Pancreas (tissue), 10 donors: ENCODE results near the gene EIF1B. TPM values are rescaled to one million over a fixed set of nuclear protein-coding genes. Genes with fewer than 3 reads are reported as not detected.

Source experiments
- ATAC-seq, 4 donors: fragments of 200-7000 bp; cut with Tn5 transposase; one replicate each; pipeline versions ENCODE4 v1.8.0 to v1.9.1; 2020; ENCODE audit warnings: mild to moderate bottlenecking in 4 of 4, moderate library complexity in 4 of 4
- DNase-seq, 6 donors: peaks; one replicate each; pipeline ENCODE4 v3.0.0-alpha.2; 2020
- FAIRE-seq: peaks from 2 replicates; lab custom pipeline; 2012; peaks lifted over from hg19 to GRCh38; lab: Jason Lieb, UNC
- H3K27ac ChIP-seq, 4 donors: fragments of 200-600 bp; sonication (generic); 1 replicate in 3 of 4; 2 replicates in 1 of 4; pipeline versions ENCODE4 v1.5.0 to v1.8.0; 2020
- H3K27me3 ChIP-seq, 4 donors: fragments of 200-600 bp; one replicate each; pipeline ENCODE4 v1.8.0; 2021
- H3K36me3 ChIP-seq, 3 donors: fragments of 200-600 bp; sonication (generic) in 1 of 3; one replicate each; pipeline versions ENCODE4 v1.5.0 to v1.8.0; 2020 to 2021
- H3K4me1 ChIP-seq, 3 donors: fragments of 200-600 bp; one replicate each; pipeline ENCODE4 v1.8.0; 2021
- H3K4me3 ChIP-seq, 4 donors: fragments of 200-600 bp; sonication (generic) in 2 of 4; one replicate each; pipeline versions ENCODE4 v1.5.0 to v1.8.0; 2020 to 2021
- H3K9me3 ChIP-seq, 4 donors: fragments of 200-600 bp; one replicate each; pipeline ENCODE4 v1.8.0; 2021
- CTCF ChIP-seq, 4 donors: fragments of 200-600 bp; sonication (generic) in 3 of 4; IDR thresholded peaks; one replicate each; pipeline versions ENCODE4 v1.5.0 to v1.8.0; 2021; ENCODE audit warnings: antibody characterized with exemption in 4 of 4
- WGBS, 2 donors: extraction: QIAGEN DNeasy Blood & Tissue Kit; methylation state at CpG; one replicate each; pipeline ENCODE4 v1.1.7; 2013; 5-methylcytosine and 5-hydroxymethylcytosine counted together
- intact Hi-C, 3 donors: fragments of 100-400 bp; cut with DNase I; formaldehyde crosslinking; loops; one replicate each; pipeline versions ENCODE4 v1.11.1 to v1.14.2; 2022
- polyA plus RNA-seq, 2 donors: library from polyadenylated mRNA; stranded (reverse); fragments of 200-250 nt; gene quantifications; one replicate each; pipeline ENCODE4 v1.2.3, GENCODE V29; 2013
- total RNA-seq, 6 donors: library from RNA; stranded (reverse); fragmentation: NEBNext Ultra II Directional in 4 of 6; extraction: Animal tissue kit (Norgen Biotek cat#: 25700) in 4 of 6; gene quantifications; one replicate each; pipeline versions ENCODE4 v1.2.1 to v1.2.4, GENCODE V29; 2021 to 2023
- donor health status: healthy with polysubstance abuse.
- donor health status: DM: no; HTN: no; CAD: no; lungs with moderate emphysema.
- donor health status: DM: no; HTN: no; CAD: no.
- donor health status: control.
- donor health status: control.
- donor health status: Bipolar disorder and iron deficiency.
- donor health status: DM: yes; HTN: yes; CAD: no.
- donor health status: DM: no; HTN: no; CAD: no.
- donor health status: DM: no; HTN: no; CAD: no.
- donor health status: DM: yes; HTN: yes; CAD: no.

The EIF1B gene
- total and polyA plus RNA-seq, 8 donors: 18.2 to 64.3 (median 20.5) TPM

GRCh38 chr3:40323946-40324345, 14.4 kb downstream of the EIF1B start:
- Histone ChIP-seq H3K36me3 (no peaks in the 10 kb centered on the region), H3K9me3 (no peaks in the 10 kb centered on the region), H3K27me3 (no peaks in the 10 kb centered on the region), H3K4me3 (no peak overlapping the region), H3K4me1 (no peaks in the 10 kb centered on the region), H3K27ac (no peak overlapping the region)
- 74 to 75% methylated on average over 5 of the region's 5 CpGs for WGBS, 2 donors
- no peak for DNase-seq
- ATAC-seq: no peak
- TF ChIP-seq CTCF (IDR thresholded peaks at IDR 0.05): no peak
- intact Hi-C loops: no loop called here
- FAIRE-seq: no peak

- intact Hi-C loops: no loop called here
- no peak for TF ChIP-seq CTCF (IDR thresholded peaks at IDR 0.05)
- Histone ChIP-seq H3K4me3 (no peak overlapping the region), H3K4me1 (no peaks in the 10 kb centered on the region), H3K36me3 (no peaks in the 10 kb centered on the region), H3K27me3 (no peaks in the 10 kb centered on the region), H3K27ac (no peak overlapping the region), H3K9me3 (no peaks in the 10 kb centered on the region)
- no peak for FAIRE-seq
- DNase-seq: no peak
- 73 to 76% methylated on average over 4 of the region's 4 CpGs for WGBS, 2 donors
- ATAC-seq: no peak
These were observed 15.1 kb downstream of the EIF1B start for GRCh38 chr3:40324621-40325020.

- no peaks in the 10 kb centered on the region for H3K4me1 ChIP-seq
- ATAC-seq (no peak), FAIRE-seq (no peak), DNase-seq (no peak)
- no peak for TF ChIP-seq CTCF (IDR thresholded peaks at IDR 0.05)
- H3K27ac ChIP-seq: no peak overlapping the region
- H3K27me3 ChIP-seq: no peaks in the 10 kb centered on the region
- intact Hi-C loops: no loop called here
- H3K4me3 ChIP-seq: no peak overlapping the region
- H3K9me3 ChIP-seq: no peaks in the 10 kb centered on the region
- H3K36me3 ChIP-seq: no peaks in the 10 kb centered on the region
These were observed 16.0 kb downstream of the EIF1B start for GRCh38 chr3:40325465-40325864.

GRCh38 chr3:40328374-40328773, 18.9 kb downstream of the EIF1B start:
- DNase-seq (no peak), FAIRE-seq (no peak), ATAC-seq (no peak)
- H3K4me1 ChIP-seq: peaks cover 0 to 2% (median 0%) of the 10 kb centered on the region in 3 donors
- H3K27ac ChIP-seq: no peak overlapping the region
- H3K27me3 ChIP-seq: no peaks in the 10 kb centered on the region
- H3K36me3 ChIP-seq: no peaks in the 10 kb centered on the region
- TF ChIP-seq CTCF (IDR thresholded peaks at IDR 0.05): no peak
- H3K4me3 ChIP-seq: no peak overlapping the region
- 67 to 88% methylated on average over 5 of the region's 5 CpGs for WGBS, 2 donors
- no peaks in the 10 kb centered on the region for H3K9me3 ChIP-seq
- intact Hi-C loops: no loop called here

GRCh38 chr3:40329071-40329470, 19.6 kb downstream of the EIF1B start:
- Histone ChIP-seq H3K27me3 (no peaks in the 10 kb centered on the region), H3K27ac (no peak overlapping the region), H3K9me3 (no peaks in the 10 kb centered on the region), H3K4me1 (peaks cover 0 to 5% (median 0%) of the 10 kb centered on the region in 3 donors), H3K4me3 (no peak overlapping the region), H3K36me3 (no peaks in the 10 kb centered on the region)
- FAIRE-seq (no peak), DNase-seq (no peak), ATAC-seq (no peak)
- intact Hi-C loops: no loop called here
- no peak for TF ChIP-seq CTCF (IDR thresholded peaks at IDR 0.05)
- WGBS, 2 donors: 57 to 59% methylated on average over 4 of the region's 4 CpGs
